Stimulated activated CD4-positive, alpha-beta T cell treated with anti-CD3 and anti-CD28 coated beads, Interleukin-12 subunit alpha, Interleukin-12 subunit beta, amount 100 ng/mL, for 24 hours (primary cell): ENCODE measurements around the gene QSOX1.

Source experiments
- DNase-seq, 2 experiments: peaks; one replicate each; pipeline ENCODE4 v3.0.0-alpha.2; 2020; ENCODE audit warnings: low read depth in 2 of 2

QSOX1 gene

DNA sequence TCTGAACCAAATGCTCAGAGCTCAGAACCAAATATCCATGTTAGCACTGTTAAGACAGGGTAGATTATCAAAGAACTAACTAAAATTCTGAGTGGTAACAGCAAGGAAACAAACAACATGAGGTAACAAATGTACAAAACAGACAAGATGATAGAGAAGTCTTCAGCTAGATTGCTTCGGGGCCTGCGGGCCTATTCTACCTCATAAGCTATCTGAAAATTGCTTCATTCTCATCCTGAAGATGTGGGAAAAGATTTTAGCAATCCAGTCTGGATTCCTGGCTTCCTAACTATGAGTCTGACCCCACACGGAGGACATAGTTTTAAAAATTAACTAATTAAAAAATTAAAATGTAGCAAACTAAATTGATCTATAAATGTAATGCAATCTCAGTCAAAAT lies 9.2 kb upstream of the QSOX1 start:
- no peak for DNase-seq

- DNase-seq, result no peak
These were observed 3.7 kb upstream of the QSOX1 start for GRCh38 chr1:180150982-180151381.

DNA sequence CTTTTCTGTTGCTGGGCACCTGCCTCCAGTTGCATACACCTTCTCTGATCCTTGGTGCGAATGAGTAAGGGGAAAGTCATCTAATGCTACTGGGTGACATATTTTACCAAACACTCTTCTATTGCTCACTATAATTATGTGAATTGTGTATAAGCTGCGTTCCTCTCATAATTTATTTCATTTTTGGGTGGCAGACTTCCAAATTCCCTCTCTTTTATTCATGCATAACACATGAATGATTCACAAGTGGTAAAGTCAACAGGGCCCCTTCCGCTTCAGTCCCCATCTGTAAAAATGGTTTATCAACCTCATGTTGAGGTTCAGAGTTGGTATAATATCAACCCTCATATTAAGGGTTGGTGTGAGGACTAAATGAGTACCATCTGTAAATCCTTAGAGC lies 3.2 kb upstream of the QSOX1 start:
- DNase-seq, result no peak

- no peak for DNase-seq
These were observed 2.1 kb upstream of the QSOX1 start for GRCh38 chr1:180152588-180152987.

DNA sequence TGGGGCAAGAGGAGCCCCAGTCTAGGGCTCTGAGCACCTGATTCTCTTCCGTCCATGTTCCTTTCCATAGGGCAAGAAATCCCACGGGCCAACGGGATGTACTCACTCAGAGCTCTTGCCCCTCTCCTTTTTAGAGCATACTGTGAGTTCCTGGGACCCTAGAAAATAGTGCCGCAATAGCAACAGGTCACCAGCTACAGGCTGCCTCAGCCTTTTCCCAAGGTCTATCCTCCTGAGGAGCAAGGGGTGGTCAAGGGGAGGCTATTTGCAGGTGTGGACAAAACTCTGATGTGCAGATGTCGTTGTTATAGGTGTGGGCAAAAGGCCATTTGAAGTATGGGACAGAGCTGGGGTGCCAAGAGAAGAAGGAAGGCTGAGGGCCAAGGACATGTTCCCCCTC lies 1.6 kb upstream of the QSOX1 start:
- DNase-seq, result no peak

DNA sequence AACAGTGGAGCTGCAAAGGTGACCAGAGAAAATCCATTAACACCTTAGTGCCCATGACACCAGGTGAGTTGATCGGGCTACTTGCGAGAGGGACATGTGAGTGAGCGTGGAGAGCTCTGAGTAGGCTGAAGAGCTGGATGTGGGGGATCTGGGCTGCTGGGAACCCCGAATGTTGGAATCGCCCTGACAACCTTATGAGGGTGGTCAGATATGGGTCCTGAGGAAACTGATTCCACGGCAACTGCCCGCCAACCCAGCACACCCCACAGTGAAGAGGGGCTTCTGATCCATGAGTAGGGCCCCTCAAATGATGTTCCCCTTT lies 705 bp upstream of the QSOX1 start:
- no peak for DNase-seq

DNA sequence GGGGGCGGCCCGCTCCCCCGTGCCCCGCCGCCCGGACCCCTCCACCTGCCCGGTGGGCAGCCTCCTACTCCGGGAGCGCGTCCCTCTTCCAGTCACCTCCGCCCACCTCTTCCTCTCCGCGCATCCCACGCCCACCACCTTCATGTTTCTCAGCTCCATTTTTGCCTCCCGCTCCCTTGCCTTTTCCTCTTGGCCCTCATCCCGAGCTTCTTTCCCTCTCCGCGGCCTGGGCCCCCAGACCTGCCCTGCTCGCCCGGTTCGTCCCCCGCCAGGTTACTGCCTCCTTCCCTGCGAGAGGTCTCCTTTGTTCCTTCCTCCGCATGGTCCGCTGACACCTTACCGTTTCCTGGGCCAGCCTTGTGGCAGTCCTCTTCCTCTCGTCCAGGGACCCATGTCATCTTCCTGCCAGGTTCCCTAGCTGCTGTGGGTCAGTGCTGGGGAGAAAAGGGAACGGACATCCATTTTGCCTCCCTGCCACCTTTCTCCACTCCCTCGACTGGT lies 563 bp downstream of the QSOX1 start:
- peak in 1 of 2 experiments; percentile 14 for DNase-seq

DNA sequence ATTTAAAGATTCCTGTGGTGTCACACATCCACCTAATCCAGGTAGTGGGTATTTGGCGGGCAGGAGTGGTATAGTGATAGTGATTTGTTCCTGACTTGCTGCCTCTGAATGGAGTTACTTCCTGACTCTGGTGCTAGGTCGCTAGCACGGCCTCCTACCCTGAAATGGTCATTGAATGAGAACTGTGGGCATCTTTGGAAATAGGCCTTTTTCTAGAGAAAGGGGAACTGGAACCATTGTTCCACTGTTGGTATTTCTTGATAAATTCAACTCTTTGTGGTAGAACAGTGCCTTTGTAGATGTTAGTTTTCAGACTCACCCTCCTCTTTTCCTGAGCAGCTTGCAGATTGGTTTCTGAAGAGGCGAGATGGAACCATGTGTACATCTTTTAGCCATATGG lies 1.5 kb downstream of the QSOX1 start:
- no peak for DNase-seq

GRCh38 chr1:180156631-180157091 lies 2.0 kb downstream of the QSOX1 start:
- DNase-seq, result no peak

- DNase-seq, result no peak
These were observed 2.4 kb downstream of the QSOX1 start for GRCh38 chr1:180157108-180157507.

GRCh38 chr1:180157576-180158057 lies 2.9 kb downstream of the QSOX1 start:
- DNase-seq, result no peak

- DNase-seq, result no peak
These were observed 3.8 kb downstream of the QSOX1 start for GRCh38 chr1:180158149-180159147.

GRCh38 chr1:180160357-180160756 lies 5.7 kb downstream of the QSOX1 start:
- DNase-seq, result no peak

- DNase-seq, result no peak
These were observed 8.4 kb downstream of the QSOX1 start for GRCh38 chr1:180163041-180163440.

DNA sequence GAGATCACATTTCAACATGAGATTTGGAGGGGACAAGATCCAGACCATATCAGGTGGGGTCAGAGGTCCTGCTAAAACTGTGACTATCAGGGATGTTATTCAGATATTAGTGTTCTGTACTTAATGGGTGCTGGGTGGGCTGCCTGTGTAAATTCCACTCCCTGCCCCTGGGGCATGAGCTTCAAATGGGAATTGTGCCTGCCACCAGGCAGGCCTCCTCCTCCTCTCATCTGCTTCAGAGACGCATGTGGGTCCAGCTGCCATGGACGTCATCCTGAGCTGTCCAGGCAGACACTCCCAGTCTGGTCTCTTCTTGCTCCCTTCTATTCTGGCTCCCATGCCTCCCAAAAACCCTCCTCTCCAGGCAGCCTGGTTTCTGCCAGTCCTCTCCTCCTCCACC lies 10.4 kb downstream of the QSOX1 start:
- no peak for DNase-seq

- no peak for DNase-seq
These were observed 11.1 kb downstream of the QSOX1 start for GRCh38 chr1:180165509-180166435.

- no peak for DNase-seq
These were observed 11.7 kb downstream of the QSOX1 start for GRCh38 chr1:180166436-180166800.

GRCh38 chr1:180167021-180167701 lies 12.5 kb downstream of the QSOX1 start:
- DNase-seq, result no peak

DNA sequence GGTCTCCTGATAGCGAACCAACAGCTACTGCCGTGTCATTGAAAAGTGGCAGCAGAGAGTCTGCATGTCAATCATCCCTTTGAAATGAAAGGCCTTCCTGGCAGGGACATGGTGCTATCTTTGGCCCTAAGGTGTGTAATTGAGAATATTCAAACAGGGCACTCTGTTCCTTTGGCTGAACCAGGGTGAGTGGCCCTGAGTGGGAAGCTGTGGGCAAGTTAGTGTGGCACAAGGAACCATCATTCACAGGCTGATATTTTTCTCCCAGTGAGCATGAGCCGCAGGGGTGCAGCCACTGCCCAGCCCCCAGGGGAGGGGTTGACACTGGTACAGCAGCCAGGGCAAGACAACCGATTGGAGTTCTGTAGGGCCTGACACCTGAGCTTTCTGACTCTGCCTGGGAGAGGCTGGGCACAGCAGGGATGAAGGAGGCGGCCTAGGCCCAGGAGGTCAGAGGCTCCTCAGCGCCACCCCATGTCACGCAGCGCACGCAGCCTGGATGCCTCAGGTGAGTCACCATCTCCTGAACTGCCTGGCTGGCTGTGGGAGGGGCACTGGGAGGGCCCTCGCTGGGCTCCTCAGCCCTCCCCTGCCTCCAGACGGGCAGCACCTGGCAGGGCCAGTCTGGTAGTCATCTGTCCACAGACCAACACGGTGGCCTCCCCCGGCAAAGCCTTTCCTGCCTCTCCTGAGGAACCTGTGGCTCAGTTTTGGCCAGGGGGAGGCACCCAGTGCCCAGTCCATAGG lies 13.2 kb downstream of the QSOX1 start:
- no peak for DNase-seq

DNA sequence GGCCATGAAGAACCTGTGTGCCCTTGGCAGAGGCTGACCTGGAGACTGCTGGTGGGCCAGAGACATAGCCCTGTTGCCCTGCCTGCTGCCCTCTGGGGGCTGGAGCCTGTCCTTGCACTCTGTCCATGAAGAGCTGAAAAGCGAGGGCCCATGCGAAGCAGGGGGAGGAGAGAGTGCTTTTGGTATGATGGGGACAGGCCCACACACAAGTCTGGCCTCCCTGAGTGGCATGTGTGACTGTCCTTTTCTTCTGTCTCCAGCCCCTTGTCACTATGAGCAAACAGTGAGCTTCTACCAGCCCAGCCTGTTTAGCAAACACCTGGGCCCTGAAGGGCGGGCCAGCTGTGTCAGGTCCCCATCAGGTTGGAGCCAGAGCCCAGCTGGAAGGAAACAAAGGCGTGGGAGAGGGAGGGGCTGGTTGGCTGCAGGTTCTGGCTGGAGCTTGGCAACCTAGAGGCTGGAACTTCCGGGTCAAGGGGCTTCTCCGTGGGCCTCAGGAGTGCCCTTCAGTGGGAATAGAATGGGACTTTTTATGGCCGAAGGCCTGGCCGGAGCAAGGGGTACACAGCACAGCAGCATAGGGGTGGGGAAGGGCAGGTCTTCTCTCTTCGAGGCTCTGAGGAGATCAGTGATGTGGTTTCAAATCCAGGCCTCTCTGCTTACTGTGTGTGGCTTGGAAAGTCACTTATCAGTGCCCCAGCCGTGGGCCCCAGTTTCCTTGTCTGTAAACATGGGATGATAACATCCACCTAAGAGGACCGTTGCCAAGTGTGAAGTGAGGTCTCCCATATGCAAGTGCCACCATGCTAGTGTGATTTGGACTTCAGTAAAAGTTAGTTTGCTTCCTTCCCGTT lies 14.3 kb downstream of the QSOX1 start:
- DNase-seq, result peak in 1 of 2 experiments; percentile 21
